SK-N-SH (cell line): ENCODE results near the gene VIM. TPM values are rescaled to one million over a fixed set of nuclear protein-coding genes. Genes with fewer than 3 reads are reported as not detected.

Experiments used
- CTCF ChIA-PET: fragments of 300-600, 350-600 bp; formaldehyde crosslinking; extraction: SDS; loops from one replicate; lab custom pipeline; 2021; lab: Yijun Ruan, JAX
- POLR2A ChIA-PET: fragments of 350-600 bp; sonication (Branson Sonifier 250); formaldehyde crosslinking; extraction: SDS; loops from one replicate; lab custom pipeline; 2020; ENCODE audit warnings: antibody characterized with exemption, inconsistent platforms; lab: Yijun Ruan, JAX
- DNase-seq: peaks from one replicate; pipeline ENCODE4 v3.0.0; 2012
- H2AFZ ChIP-seq: fragments of 200-600 bp; sonication (generic); 2 replicates; pipeline ENCODE4 v1.8.1; 2016; ENCODE audit warnings: antibody characterized with exemption, mild to moderate bottlenecking, low read depth
- H3F3A ChIP-seq: fragments of 200-600 bp; sonication (generic); replicated peaks from 2 replicates; pipeline ENCODE3; 2016; ENCODE audit warnings: antibody characterized with exemption, mild to moderate bottlenecking; ENCODE audit not compliant: insufficient read depth
- H3K27ac ChIP-seq, 2 experiments: fragments of 200-500 bp in 1 of 2; fragments of 200-600 bp in 1 of 2; sonication (Bioruptor generic) in 1 of 2; sonication (generic), shearing (Covaris generic) in 1 of 2; 2 replicates each; pipeline versions ENCODE4 v1.5.1 to v1.6.1; 2014 to 2016; ENCODE audit warnings: low read depth in 2 of 2, inconsistent platforms in 1 of 2, low read length in 1 of 2, mild to moderate bottlenecking in 1 of 2, mixed read lengths in 1 of 2
- H3K27me3 ChIP-seq: fragments of 200-600 bp; sonication (generic), shearing (Covaris generic); 2 replicates; pipeline ENCODE4 v1.6.1; 2016; ENCODE audit warnings: mixed run types; ENCODE audit not compliant: insufficient read depth
- H3K36me3 ChIP-seq, 2 experiments: fragments of 200-500 bp in 1 of 2; fragments of 200-600 bp in 1 of 2; sonication (Bioruptor generic) in 1 of 2; sonication (generic) in 1 of 2; replicated peaks in 1 of 2; 2 replicates each; pipeline versions ENCODE3 to v1.5.1; 2014 to 2016; ENCODE audit warnings: low read length in 1 of 2, mild to moderate bottlenecking in 1 of 2; ENCODE audit not compliant: insufficient read depth in 2 of 2, control insufficient read depth in 1 of 2
- H3K4me1 ChIP-seq, 2 experiments: fragments of 200-500 bp in 1 of 2; fragments of 200-600 bp in 1 of 2; sonication (Bioruptor generic) in 1 of 2; sonication (generic), shearing (Covaris generic) in 1 of 2; 2 replicates each; pipeline versions ENCODE4 v1.5.1 to v1.6.1; 2014 to 2016; ENCODE audit warnings: low read depth in 1 of 2, low read length in 1 of 2, mixed run types in 1 of 2; ENCODE audit not compliant: insufficient read depth in 2 of 2, control insufficient read depth in 1 of 2
- H3K4me2 ChIP-seq: fragments of 200-600 bp; sonication (generic), shearing (Covaris generic); 2 replicates; pipeline ENCODE4 v1.6.1; 2017; ENCODE audit warnings: mixed run types
- H3K4me3 ChIP-seq, 2 experiments: fragments of 200-500 bp in 1 of 2; fragments of 200-600 bp in 1 of 2; sonication (Bioruptor generic) in 1 of 2; sonication (generic), shearing (Covaris generic) in 1 of 2; 2 replicates each; pipeline versions ENCODE4 v1.5.1 to v1.8.1; 2014 to 2016; ENCODE audit warnings: low read depth in 2 of 2, inconsistent platforms in 1 of 2, low read length in 1 of 2, mild to moderate bottlenecking in 1 of 2, mixed read lengths in 1 of 2, moderate library complexity in 1 of 2
- H3K79me2 ChIP-seq: fragments of 200-600 bp; sonication (generic); 2 replicates; pipeline ENCODE4 v1.8.1; 2017; ENCODE audit warnings: mild to moderate bottlenecking; ENCODE audit not compliant: insufficient read depth
- H3K9ac ChIP-seq: fragments of 200-600 bp; sonication (generic); 2 replicates; pipeline ENCODE4 v1.6.1; 2017; ENCODE audit warnings: mixed run types
- H3K9me2 ChIP-seq: fragments of 200-600 bp; sonication (generic); 2 replicates; pipeline ENCODE4 v1.6.1; 2017; ENCODE audit warnings: mixed run types
- H3K9me3 ChIP-seq: fragments of 200-600 bp; sonication (generic); 2 replicates; pipeline ENCODE4 v1.6.1; 2017; ENCODE audit warnings: mixed run types, mild to moderate bottlenecking, moderate library complexity
- H4K20me1 ChIP-seq: fragments of 200-600 bp; sonication (generic); 2 replicates; pipeline ENCODE4 v1.6.1; 2017; ENCODE audit warnings: mild to moderate bottlenecking, mixed run types; ENCODE audit not compliant: insufficient read depth
- CHD2 ChIP-seq: fragments of 150-350 bp; IDR thresholded peaks from 2 replicates; pipeline ENCODE4 v1.6.1; 2018; ENCODE audit warnings: low read length; ENCODE audit not compliant: partially characterized antibody
- ELF1 ChIP-seq: IDR thresholded peaks from 2 replicates; pipeline ENCODE4 v1.4.0; 2012
- EZH2phosphoT487 ChIP-seq: fragments of 200-600 bp; sonication (generic); IDR thresholded peaks from 2 replicates; pipeline ENCODE4 v1.6.1; 2017; ENCODE audit warnings: low read depth, mixed run types, mild to moderate bottlenecking, antibody characterized with exemption, moderate library complexity, borderline replicate concordance
- FOXJ3 ChIP-seq: sonication (generic); formaldehyde crosslinking; IDR thresholded peaks from 2 replicates; pipeline ENCODE4 v1.5.1; 2020; ENCODE audit warnings: mild to moderate bottlenecking, missing genetic modification reagents
- GABPA ChIP-seq: IDR thresholded peaks from 2 replicates; pipeline ENCODE4 v1.4.0; 2012; ENCODE audit warnings: low read depth, mild to moderate bottlenecking
- GATA2 ChIP-seq: sonication (generic); formaldehyde crosslinking; IDR thresholded peaks from 2 replicates; pipeline ENCODE4 v1.5.0; 2020; ENCODE audit warnings: mild to moderate bottlenecking, missing genetic modification reagents
- IRF3 ChIP-seq: fragments of 150-350 bp; IDR thresholded peaks from 2 replicates; pipeline ENCODE4 v1.6.1; 2016; ENCODE audit warnings: mild to moderate bottlenecking, low read depth, low read length
- JUND ChIP-seq: IDR thresholded peaks from 2 replicates; pipeline ENCODE4 v1.4.0; 2012
- NFIC ChIP-seq: IDR thresholded peaks from 2 replicates; pipeline ENCODE4 v1.4.0; 2012; ENCODE audit warnings: borderline replicate concordance
- NRF1 ChIP-seq: IDR thresholded peaks from 2 replicates; pipeline ENCODE4 v1.6.1; 2012; ENCODE audit warnings: low read depth, mild to moderate bottlenecking, low read length
- RCOR1 ChIP-seq: fragments of 150-350 bp; IDR thresholded peaks from 2 replicates; pipeline ENCODE4 v1.6.1; 2017; ENCODE audit warnings: antibody characterized with exemption, low read length
- RFX5 ChIP-seq: IDR thresholded peaks from 2 replicates; pipeline ENCODE4 v1.6.1; 2012; ENCODE audit warnings: mild to moderate bottlenecking, improper control_type of control experiment, low read length
- RXRA ChIP-seq: IDR thresholded peaks from 2 replicates; pipeline ENCODE4 v1.4.0; 2012; ENCODE audit warnings: low read depth, mild to moderate bottlenecking, borderline replicate concordance
- SIN3A ChIP-seq: IDR thresholded peaks from 2 replicates; pipeline ENCODE4 v1.6.1; 2012; ENCODE audit warnings: low read depth, mild to moderate bottlenecking, low read length, moderate library complexity, borderline replicate concordance
- USF1 ChIP-seq: IDR thresholded peaks from 2 replicates; pipeline ENCODE4 v1.4.0; 2012; ENCODE audit warnings: low read depth, borderline replicate concordance
- USF2 ChIP-seq: fragments of 150-350 bp; IDR thresholded peaks from 2 replicates; pipeline ENCODE4 v1.6.1; 2017; ENCODE audit warnings: antibody characterized with exemption, low read length, low read depth, borderline replicate concordance
- WGBS: methylation state at CpG from one replicate; pipeline ENCODE4 v1.1.6; 2017; ENCODE audit warnings: low lambda C conversion rate; 5-methylcytosine and 5-hydroxymethylcytosine counted together
- polyA plus RNA-seq, 3 experiments: library from polyadenylated mRNA; depleted of rRNA; stranded (reverse); fragments of >200 nt; gene quantifications; 2 replicates each; pipeline ENCODE4 v1.2.3, GENCODE V29; 2012
- TF ChIP-seq, protein P1 (sequence below): fragments of 200-600 bp; sonication (generic); IDR thresholded peaks from 2 replicates; pipeline ENCODE4 v1.6.1; 2017; ENCODE audit warnings: antibody characterized with exemption, mild to moderate bottlenecking, moderate library complexity
- TF ChIP-seq, protein P2 (sequence below): IDR thresholded peaks from 2 replicates; pipeline ENCODE4 v1.4.0; 2012; ENCODE audit warnings: low read depth, borderline replicate concordance

The VIM gene
- polyA plus RNA-seq, 1 of the 3 experiments (the other 2 are of a cell fraction): 5,016 TPM

- H3K9ac ChIP-seq: no peak overlapping the region
- 92% methylated on average over 11 of the region's 12 CpGs for WGBS
- no peaks in the 10 kb centered on the region; the same call in 1 of the 2 replicates for H3K27me3 ChIP-seq
- no peaks in the 10 kb centered on the region for H4K20me1 ChIP-seq
- no peak overlapping the region for H2AFZ ChIP-seq
- no peak for TF ChIP-seq RXRA
- TF ChIP-seq USF2: no peak
- no peak for TF ChIP-seq EZH2phosphoT487
- TF ChIP-seq ELF1: no peak
- TF ChIP-seq JUND: no peak
- no peak for TF ChIP-seq GABPA
- TF ChIP-seq CHD2: no peak
- TF ChIP-seq NFIC: no peak
- no peak for TF ChIP-seq RFX5
- no peak for TF ChIP-seq GATA2 (CRISPR knock-in tag)
- TF ChIP-seq, protein P1, sequence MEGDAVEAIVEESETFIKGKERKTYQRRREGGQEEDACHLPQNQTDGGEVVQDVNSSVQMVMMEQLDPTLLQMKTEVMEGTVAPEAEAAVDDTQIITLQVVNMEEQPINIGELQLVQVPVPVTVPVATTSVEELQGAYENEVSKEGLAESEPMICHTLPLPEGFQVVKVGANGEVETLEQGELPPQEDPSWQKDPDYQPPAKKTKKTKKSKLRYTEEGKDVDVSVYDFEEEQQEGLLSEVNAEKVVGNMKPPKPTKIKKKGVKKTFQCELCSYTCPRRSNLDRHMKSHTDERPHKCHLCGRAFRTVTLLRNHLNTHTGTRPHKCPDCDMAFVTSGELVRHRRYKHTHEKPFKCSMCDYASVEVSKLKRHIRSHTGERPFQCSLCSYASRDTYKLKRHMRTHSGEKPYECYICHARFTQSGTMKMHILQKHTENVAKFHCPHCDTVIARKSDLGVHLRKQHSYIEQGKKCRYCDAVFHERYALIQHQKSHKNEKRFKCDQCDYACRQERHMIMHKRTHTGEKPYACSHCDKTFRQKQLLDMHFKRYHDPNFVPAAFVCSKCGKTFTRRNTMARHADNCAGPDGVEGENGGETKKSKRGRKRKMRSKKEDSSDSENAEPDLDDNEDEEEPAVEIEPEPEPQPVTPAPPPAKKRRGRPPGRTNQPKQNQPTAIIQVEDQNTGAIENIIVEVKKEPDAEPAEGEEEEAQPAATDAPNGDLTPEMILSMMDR: no peak
- TF ChIP-seq NRF1: no peak
- no peak for TF ChIP-seq RCOR1
- POLR2A ChIA-PET: no interaction called here
- H3F3A ChIP-seq: no peaks in the 10 kb centered on the region
- no peaks in the 10 kb centered on the region for H3K9me3 ChIP-seq
- CTCF ChIA-PET: interaction anchor here (0.9 to 1.7 kb wide), 3 partner anchors 18 to 445 kb away, joined by 3 to 6 read pairs (median 3); no protein-coding TSS in a partner anchor
- no peaks in the 10 kb centered on the region; a peak in 1 of 4 replicates for H3K4me1 ChIP-seq
- H3K9me2 ChIP-seq: no peaks in the 10 kb centered on the region
- H3K36me3 ChIP-seq: no peaks in the 10 kb centered on the region
- no peak overlapping the region for H3K27ac ChIP-seq
- H3K4me3 ChIP-seq: no peak overlapping the region
- H3K4me2 ChIP-seq: no peak overlapping the region
- no peak for DNase-seq
- H3K79me2 ChIP-seq: no peaks in the 10 kb centered on the region
Measured at GRCh38 chr10:17272648-17273047, 44.6 kb downstream of the VIM start.

DNA sequence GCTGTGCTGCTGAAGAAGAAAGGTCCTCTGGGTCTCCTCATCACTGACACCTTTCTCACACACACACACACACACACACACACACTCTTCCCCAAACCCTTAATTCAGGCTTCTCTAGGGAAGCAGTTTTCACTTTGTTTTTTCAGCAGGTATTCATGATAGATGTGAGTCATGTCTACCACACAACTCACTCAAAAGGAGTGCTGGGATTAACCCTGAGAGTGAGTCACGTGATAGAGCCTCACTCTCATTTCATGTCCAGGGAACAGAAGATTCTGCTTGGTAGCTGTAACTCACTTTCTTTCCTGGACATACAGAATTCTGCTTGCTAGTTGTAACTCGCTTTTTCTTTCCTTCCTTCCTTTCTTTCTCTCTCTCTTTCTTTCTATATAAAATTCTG is 45.4 kb downstream of the VIM start:
- H3K36me3 ChIP-seq: no peaks in the 10 kb centered on the region
- 23% methylated on average over 2 of the region's 2 CpGs for WGBS
- no peaks in the 10 kb centered on the region; a peak in 1 of 4 replicates for H3K4me1 ChIP-seq
- no peak overlapping the region for H3K4me3 ChIP-seq
- no peaks in the 10 kb centered on the region for H3K79me2 ChIP-seq
- no peaks in the 10 kb centered on the region for H3F3A ChIP-seq
- H3K27me3 ChIP-seq: no peaks in the 10 kb centered on the region
- no peak overlapping the region for H3K4me2 ChIP-seq
- H4K20me1 ChIP-seq: no peaks in the 10 kb centered on the region
- H3K9ac ChIP-seq: no peak overlapping the region
- ChIA-PET POLR2A (no interaction called here), CTCF (interaction anchor here (1.0 to 1.7 kb wide), 2 partner anchors 8 to 18 kb away, joined by 3 to 6 read pairs; no protein-coding TSS in a partner anchor)
- no peak overlapping the region for H3K27ac ChIP-seq
- H3K9me2 ChIP-seq: no peaks in the 10 kb centered on the region
- H2AFZ ChIP-seq: no peak overlapping the region; the same call in 1 of the 2 replicates
- no peak for DNase-seq
- no peaks in the 10 kb centered on the region for H3K9me3 ChIP-seq
- TF ChIP-seq SIN3A (no peak), USF1 (peak; percentile 80; the same call in 1 of the 2 replicates), GABPA (no peak), FOXJ3 (CRISPR knock-in tag) (no peak), IRF3 (no peak)
- TF ChIP-seq, protein P2, sequence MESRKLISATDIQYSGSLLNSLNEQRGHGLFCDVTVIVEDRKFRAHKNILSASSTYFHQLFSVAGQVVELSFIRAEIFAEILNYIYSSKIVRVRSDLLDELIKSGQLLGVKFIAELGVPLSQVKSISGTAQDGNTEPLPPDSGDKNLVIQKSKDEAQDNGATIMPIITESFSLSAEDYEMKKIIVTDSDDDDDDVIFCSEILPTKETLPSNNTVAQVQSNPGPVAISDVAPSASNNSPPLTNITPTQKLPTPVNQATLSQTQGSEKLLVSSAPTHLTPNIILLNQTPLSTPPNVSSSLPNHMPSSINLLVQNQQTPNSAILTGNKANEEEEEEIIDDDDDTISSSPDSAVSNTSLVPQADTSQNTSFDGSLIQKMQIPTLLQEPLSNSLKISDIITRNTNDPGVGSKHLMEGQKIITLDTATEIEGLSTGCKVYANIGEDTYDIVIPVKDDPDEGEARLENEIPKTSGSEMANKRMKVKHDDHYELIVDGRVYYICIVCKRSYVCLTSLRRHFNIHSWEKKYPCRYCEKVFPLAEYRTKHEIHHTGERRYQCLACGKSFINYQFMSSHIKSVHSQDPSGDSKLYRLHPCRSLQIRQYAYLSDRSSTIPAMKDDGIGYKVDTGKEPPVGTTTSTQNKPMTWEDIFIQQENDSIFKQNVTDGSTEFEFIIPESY: no peak
- TF ChIP-seq, protein P1: no peak
